ENCODE data around the gene CCNYL1.
"Not testable (repeated sequence)": the region's sequence is repeated elsewhere in the genome, so short reads cannot be mapped to it uniquely, and the experiment has no call there.

Gene CCNYL1

DNA sequence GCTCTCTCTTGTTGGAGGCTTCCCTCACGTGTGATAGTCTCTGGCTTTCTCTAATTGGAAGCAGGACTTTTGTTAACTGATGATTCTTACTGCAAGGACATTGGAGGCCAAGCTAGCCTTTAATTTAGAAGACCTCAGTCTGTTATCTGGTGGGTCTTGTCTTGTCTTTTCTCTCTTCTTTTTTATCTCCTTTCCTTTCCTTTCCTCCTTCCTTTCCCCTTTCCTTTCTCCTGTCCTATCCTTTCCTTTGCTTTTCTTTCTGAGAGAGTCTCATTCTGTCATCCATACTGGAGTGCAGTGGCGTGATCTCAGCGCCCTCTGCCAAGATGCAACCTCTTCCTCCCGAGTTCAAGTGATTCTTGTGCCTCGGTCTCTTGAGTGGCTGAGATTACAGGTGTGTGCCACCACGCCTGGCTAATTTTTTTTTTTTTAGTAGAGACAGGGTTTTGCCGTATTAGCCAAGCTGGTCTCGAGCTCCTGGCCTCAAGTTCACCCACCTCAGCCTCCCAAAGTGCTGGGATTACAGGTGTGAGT lies 18.1 kb downstream of the CCNYL1 start:
- no peak overlapping the region for H3K27ac ChIP-seq
- no peak for TF ChIP-seq ZFX (IDR thresholded peaks at IDR 0.05; ENCODE audit: borderline replicate concordance)
- TF ChIP-seq, protein P1, sequence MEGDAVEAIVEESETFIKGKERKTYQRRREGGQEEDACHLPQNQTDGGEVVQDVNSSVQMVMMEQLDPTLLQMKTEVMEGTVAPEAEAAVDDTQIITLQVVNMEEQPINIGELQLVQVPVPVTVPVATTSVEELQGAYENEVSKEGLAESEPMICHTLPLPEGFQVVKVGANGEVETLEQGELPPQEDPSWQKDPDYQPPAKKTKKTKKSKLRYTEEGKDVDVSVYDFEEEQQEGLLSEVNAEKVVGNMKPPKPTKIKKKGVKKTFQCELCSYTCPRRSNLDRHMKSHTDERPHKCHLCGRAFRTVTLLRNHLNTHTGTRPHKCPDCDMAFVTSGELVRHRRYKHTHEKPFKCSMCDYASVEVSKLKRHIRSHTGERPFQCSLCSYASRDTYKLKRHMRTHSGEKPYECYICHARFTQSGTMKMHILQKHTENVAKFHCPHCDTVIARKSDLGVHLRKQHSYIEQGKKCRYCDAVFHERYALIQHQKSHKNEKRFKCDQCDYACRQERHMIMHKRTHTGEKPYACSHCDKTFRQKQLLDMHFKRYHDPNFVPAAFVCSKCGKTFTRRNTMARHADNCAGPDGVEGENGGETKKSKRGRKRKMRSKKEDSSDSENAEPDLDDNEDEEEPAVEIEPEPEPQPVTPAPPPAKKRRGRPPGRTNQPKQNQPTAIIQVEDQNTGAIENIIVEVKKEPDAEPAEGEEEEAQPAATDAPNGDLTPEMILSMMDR (IDR thresholded peaks at IDR 0.05) = no peak

DNA sequence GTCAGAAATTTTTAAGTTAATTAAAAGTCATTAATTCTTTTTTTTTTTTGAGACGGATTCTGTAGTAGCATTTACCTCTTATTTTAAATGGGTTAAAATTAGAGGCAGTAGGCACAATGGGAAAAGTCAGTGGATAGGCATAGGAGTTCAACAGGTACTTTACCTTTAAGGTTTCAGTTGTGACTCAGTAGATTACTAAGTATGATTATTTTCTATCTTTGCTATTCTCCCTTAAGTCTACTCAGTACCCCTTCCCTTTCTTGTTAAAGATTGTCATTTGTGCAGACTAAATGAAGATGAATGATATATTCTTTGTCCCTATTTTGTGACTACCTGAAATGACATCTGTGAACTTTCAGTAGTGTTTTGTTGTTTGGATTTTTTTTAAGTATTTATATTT lies 19.7 kb downstream of the CCNYL1 start:
- TF ChIP-seq, protein P1 (IDR thresholded peaks at IDR 0.05) = no peak
- no peak for TF ChIP-seq ZFX (IDR thresholded peaks at IDR 0.05; ENCODE audit: borderline replicate concordance)
- no peak overlapping the region for H3K27ac ChIP-seq

DNA sequence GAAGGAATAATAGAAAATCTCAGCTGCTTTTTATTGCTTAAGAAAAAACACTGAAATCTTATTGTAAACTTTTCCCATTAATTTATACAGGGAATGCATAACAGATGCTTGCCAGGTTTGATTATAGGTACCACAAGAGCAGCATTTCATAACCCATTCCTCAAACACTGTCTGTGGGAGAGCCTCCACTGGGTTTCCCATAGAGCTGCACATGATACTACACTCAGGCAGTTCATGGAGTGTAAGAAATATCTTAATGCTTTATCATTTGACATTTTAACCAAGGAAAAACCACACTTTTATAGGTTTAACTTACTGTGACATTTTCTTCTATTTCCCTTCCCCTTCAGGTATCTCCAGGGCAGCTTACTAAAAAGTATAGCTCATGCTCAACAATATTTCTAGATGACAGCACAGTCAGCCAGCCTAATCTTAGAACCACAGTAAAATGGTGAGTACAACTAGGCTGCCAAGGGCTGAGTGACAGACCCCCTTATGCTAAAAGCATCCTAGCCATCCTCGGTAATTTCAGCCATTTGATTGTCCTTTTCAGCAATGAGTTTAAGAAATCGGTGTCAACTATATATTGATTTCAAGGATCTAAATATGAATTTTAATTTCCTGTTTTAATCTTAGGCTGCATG lies 22.3 kb downstream of the CCNYL1 start:
- no peak overlapping the region for H3K27ac ChIP-seq
- TF ChIP-seq, protein P1 (IDR thresholded peaks at IDR 0.05) = no peak
- no peak for TF ChIP-seq ZFX (IDR thresholded peaks at IDR 0.05; ENCODE audit: borderline replicate concordance)

DNA sequence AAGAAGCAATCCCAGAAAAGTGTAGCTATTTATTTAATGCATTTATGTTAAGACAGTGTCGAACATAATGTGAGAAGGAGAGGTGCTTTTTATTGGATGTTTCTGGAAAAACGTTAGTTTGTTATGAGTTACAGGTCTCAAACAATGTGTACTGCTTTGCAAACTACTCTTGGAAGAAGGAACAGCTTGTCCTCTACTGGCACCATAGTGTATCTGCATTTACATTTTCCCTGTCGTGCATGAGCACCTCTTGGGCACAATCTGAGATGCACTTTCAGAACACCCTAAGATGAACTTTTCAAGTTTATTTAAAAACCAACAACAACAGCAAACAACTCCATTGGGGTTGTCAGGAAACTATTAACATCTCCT lies 22.8 kb downstream of the CCNYL1 start:
- TF ChIP-seq, protein P1 (IDR thresholded peaks at IDR 0.05) = peak; percentile 57
- TF ChIP-seq ZFX (IDR thresholded peaks at IDR 0.05; ENCODE audit: borderline replicate concordance) = no peak
- no peak overlapping the region for H3K27ac ChIP-seq

DNA sequence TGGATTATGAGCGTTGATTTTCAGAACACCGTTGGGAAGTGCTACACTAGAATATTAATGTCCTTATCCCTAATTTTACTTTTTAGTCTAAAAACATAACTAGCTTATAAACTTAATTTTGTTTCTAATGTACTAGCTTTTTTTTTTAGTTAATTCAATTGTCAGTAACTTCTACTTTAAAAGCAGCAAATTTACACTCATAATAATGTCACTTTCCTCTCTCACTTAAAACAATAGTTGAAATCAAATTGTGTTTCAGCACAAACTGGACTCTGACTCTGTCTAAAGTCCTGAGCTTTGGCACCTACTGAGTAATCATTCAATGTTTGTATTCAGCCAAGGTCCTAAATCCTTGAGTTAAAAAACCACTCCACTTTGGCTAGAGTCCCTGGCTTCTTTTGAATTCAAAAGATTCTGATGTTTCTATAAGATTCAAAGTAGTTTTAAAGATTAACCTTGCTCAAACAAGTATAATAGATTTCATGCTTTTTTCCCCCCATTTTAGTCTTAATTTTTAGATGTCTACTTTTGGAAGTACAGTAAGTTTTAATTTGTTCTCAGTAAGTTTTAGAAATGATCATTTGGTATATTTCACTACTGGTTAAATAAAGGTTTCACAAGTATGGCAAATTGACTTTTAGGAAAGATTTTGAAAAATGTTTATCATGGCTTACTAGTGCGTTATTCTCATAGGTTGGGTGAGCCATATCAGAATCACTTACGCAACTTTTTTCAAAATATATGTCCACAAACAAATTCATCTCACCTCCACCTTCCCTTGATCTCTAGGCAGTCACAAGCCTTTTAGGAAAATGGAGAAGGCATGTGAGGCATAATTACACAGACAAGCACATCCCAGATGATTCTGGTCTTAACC lies 23.4 kb downstream of the CCNYL1 start:
- TF ChIP-seq ZFX (IDR thresholded peaks at IDR 0.05; ENCODE audit: borderline replicate concordance) = no peak
- TF ChIP-seq, protein P1 (IDR thresholded peaks at IDR 0.05) = 0 out of 2 replicates have a peak, but pooled peaks have one; percentile 13
- H3K27ac ChIP-seq = no peak overlapping the region

DNA sequence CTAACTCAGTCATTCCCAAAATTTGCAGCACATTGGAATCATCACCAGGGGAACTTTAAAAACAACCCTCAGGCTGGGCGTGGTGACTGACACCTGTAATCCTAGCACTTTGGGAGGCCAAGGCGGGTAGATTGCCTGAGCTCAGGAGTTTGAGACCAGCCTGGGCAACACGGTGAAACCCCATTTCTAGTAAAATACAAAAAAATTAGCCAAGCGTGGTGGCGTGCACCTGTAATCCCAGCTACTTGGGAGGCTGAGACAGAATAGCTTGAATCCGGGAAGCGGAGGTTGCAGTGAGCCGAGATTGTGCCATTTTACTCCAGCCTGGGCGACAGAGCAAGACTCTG lies 24.0 kb downstream of the CCNYL1 start:
- not testable (repeated sequence) for H3K27ac ChIP-seq

DNA sequence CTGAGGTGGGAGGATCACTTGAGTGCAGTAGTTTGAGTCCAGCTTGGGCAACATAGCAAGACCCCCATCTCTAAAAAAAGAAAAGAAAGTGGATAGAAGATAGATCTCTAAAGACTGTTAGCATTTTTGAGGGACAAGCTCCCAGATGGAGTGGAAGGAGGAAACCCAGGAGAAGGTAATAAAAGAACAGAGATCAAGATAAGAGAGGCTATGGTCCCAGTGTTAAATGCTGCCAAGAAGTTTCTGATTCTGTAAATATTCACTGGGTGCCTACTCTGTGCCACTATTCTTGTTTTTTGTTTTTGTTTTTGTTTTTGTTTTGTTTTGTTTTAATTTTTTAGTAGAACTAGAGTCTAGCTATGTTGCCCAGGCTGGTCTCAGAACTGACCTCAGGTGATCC lies 32.1 kb downstream of the CCNYL1 start:
- TF ChIP-seq, protein P1 (IDR thresholded peaks at IDR 0.05) = no peak
- no peak for TF ChIP-seq ZFX (IDR thresholded peaks at IDR 0.05; ENCODE audit: borderline replicate concordance)
- H3K27ac ChIP-seq = no peak overlapping the region

All from 22Rv1 (cell line).